AG20443 (cell line): ENCODE data around the gene BRD4.

Source experiments
- DNase-seq: peaks from one replicate; pipeline ENCODE4 v3.0.0; 2012; ENCODE audit warnings: low spot score, mixed read lengths

The BRD4 gene

GRCh38 chr19:15289673-15290072 is 42.7 kb downstream of the BRD4 start:
- DNase-seq, result no peak

DNA sequence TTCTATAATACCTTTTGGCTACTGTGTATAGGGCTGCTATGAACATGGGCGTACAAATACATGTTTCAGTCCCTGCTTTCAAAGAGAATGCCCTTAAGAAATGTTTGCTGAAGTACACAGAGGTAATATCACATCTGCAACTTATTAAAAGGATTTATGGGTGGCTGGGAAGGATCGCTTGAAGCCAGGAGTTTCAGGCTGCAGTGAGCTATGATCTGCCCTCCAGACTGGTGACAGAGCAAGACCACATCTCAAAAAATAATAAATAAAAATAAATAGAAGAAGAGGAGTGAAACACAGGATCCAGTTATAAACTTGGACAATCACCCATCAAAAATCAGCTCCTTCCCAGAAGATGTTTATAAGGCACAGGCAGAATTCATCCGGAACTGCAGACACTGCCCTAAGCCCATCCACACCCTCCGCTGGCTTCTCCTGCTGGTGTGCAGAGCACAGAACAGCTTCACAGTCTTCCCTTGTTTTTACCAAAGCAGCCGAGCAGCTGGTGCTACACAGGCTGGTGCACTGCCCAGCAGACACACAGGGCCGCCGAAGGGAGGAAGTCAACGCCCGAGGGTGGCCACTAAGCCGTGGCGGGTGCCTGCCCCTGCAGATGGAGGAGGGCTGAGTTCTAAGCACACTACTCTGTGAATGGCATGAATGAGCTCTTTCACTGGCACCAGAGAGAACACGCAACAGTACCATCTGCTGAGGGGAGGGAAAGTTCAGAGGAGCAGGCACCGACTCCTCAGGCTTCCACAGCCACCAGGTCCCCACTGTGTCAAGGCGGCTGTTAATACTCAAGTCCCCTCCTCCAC is 44.0 kb downstream of the BRD4 start:
- peak; percentile 37 for DNase-seq

GRCh38 chr19:15287496-15287895 is 44.8 kb downstream of the BRD4 start:
- no peak for DNase-seq

DNA sequence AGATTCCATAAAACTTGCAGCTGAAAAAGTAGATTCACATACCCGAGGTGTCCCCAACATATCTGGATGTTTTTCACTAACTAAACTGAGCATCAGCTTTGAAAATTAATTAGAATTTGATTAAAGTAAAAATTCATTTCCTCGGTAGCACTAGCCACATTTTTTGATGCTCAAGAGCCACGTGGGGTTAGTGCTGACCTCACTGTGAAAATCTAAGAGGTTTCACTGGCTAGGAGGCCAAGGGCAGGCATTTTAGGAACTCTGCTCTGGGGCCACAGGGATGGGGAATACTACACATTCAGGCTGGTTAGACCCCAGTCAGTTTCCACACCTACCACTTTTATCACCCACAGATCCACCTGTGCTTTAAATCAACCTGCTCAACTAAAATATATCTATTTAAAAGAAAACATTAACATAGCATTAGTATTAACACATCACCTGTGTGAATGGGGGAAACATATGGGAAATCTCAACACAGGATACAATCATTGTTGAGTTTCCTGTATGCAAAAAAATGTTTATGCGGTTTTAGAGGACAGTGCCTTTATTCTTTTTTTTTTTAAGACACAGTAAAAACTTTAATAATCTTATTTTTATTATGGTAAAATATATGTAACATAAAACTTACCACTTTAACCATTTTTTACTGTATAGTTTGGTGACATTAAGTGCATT is 45.5 kb downstream of the BRD4 start:
- no peak for DNase-seq

DNA sequence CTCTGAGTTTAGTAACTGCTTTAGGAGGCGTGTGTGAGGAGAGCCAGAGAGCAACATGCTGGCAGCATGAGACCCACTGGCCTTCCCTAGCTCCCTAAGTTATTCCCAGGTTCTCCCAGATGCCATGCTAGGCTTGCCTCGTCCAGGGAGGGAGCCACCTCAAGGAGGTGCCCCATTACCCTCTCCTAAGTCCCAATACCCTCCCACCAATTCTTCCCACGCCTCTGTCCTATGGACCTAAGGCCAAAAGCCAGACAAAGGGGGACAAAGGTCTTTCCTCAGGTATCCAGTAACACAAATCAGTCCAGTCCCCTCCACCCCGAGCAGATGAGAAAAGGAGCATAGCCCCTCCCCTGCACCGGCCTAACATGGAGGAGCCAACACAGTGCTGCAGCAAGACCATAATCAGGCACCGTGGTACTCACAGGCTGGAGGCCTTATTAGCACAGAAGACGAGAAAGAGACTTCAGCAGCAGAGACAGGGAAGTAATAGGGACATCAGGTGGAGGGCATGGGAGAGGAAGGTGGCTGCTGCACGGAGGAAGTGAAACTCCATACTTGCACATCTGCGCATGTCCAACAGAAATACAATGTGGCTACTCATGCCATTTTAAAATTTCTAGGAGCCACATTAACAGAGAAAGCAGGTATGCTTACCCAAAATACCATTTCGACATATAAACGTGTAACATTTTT is 46.3 kb downstream of the BRD4 start:
- no peak for DNase-seq

DNA sequence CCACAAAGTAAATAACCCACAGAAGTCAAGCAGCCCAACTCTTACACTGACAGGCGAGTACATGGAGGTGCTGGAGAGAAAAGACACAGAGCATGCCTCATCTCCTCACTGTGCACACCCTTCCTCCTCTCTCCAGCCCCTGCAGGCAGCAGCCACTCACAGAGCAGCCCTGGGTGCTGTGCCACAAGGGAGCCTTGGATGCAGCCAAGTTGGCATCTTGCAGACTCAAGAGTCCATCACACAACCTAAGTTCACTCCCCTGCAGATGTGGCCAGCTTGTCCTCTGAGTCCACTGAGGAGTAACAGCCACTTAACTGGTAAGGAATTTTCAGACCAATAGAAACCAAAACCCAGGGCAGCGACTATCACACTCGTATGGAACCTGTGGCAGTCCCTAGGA is 47.4 kb downstream of the BRD4 start:
- no peak for DNase-seq

DNA sequence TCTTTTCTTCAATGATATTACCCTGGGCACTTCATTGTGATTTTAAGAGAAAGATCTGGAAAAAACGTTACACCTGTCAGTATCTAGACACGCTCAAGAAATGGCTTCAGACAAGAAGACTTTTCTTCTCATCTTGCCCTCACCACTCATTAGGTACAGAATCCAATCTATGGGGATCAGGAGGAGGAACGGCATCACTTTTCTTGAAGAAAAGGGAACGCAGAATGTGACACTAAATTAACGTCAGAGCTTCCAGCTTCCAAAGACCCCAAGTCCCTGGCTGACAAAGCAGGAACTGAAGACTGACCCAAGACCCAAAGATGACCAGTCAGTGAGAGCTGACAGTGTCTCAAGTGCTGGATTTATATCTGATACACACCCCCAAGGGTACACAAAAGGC is 48.2 kb downstream of the BRD4 start:
- DNase-seq, result no peak

DNA sequence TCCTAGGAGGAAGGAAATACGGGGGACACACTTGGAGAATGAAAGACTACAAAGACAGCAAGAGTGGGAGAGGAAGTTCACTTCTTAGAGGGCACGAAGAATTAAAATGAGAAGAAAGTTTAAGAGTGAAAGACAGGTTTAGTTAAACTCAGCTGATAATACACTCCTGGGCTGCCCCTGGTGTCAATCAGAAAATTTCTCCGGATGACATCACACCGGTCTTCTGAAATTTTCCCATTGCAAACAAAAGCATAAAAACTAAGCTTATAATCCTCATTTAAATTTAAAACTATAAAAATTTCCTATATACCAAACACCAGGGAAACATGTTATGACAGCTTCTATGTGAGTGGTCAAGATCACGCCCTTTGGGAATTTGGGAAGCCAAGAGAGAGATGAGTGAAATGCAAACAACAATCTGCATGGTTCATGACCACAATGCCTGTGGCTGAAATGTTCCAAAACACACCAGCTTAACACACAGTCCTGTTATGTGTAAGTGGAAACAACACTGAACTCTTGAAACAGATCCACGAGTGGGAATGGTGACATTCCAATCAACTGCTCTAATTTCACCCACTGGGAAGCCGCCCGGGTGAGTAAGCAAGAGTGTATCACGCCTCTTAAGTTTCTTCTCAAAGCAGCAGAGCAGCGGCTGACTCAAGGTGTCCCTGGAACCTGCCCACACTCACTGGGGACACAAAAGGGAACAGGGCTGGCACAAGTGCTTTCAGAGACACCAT is 49.0 kb downstream of the BRD4 start:
- peak; percentile 75 for DNase-seq

- DNase-seq, result no peak
These were observed 50.0 kb downstream of the BRD4 start for GRCh38 chr19:15282311-15282705.

GRCh38 chr19:15280915-15281683 is 51.2 kb downstream of the BRD4 start:
- peak; percentile 87 for DNase-seq

DNA sequence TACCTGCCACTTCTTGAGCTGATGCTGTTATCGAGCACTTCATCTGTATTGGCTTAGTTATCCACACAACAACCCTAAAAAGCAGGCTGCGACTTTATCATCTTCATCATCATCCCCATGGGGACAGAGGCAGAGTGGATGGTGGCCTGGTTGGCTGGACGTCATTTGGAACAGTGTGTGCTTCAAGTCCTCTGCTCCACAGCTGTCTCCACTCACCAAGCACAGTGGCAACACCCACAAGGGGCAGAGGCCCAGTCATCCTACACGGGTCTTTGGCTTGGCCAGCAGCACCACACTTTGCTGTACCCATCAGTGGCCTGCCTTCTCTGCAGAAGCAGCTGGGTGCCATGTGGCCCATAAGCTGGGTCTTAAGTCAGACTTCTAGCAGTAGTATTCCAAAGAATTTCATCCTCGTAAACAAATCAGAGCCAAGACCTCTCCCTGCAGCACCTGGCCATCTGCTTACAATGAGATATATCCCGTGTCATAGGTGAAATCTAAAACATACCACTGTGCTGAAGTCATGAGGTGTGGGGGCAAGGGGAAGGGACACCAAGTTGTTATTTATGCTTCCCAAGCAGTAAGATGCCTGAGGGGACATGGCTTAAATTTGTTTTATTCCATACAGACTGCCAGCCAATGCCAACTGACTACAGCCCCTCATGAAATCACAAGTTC is 52.2 kb downstream of the BRD4 start:
- no peak for DNase-seq

- no peak for DNase-seq
These were observed 52.9 kb downstream of the BRD4 start for GRCh38 chr19:15279326-15279904.

- peak; percentile 37 for DNase-seq
These were observed 55.6 kb downstream of the BRD4 start for GRCh38 chr19:15276620-15277215.

GRCh38 chr19:15274477-15274876 is 57.9 kb downstream of the BRD4 start:
- DNase-seq, result no peak

- DNase-seq, result no peak
These were observed 62.5 kb downstream of the BRD4 start for GRCh38 chr19:15269806-15270205.

- no peak for DNase-seq
These were observed 63.4 kb downstream of the BRD4 start for GRCh38 chr19:15268928-15269253.

DNA sequence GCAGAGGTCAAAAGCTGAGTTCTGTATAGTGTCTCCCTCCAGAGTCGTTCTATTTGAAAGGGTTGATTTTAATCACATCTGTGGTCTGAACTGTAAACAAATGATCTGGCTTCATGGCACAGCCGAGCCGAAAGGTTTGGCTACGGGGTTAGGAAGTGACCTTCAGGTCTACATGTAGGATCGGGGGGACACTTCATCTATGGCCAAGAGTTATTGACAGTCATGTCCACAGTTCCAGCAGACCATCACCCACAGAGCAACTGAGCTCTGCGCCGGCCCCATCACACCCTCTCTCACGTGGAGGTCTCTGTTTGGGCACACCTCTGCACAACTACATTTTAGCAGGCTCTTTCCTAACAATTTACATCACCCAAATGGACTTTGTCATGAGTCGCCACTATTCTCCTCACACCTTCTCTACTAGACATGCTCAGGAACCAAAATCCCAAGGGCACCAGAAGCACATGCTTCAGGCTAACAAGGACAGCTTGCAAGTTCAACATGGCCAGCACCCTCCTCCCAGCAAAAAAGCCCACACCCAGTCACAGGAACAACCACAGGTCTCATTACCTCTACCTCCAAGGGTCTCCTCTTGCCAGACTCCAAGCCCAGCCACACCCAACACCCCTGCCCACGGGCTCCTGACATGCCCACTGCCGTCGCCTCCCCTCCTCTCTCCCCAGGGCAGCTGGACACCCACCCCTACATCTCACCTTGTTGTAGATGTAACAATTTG is 64.0 kb downstream of the BRD4 start:
- no peak for DNase-seq

GRCh38 chr19:15266683-15267082 is 65.7 kb downstream of the BRD4 start:
- DNase-seq, result no peak

GRCh38 chr19:15265850-15266248 is 66.5 kb downstream of the BRD4 start:
- peak; percentile 96 for DNase-seq
